Islet of Langerhans (tissue), 1 donor: ENCODE results near the gene OR10S1.
"Not testable (repeated sequence)": the region's sequence is repeated elsewhere in the genome, so short reads cannot be mapped to it uniquely, and the experiment has no call there.

Source experiments
- FAIRE-seq: peaks from one replicate; lab custom pipeline; 2011; peaks lifted over from hg19 to GRCh38; lab: Jason Lieb, UNC

OR10S1 gene

GRCh38 chr11:123977731-123978347, at the start of gene OR10S1:
Gene OR10S1 (minus strand): TSS chr11:123977781. CDS start chr11:123977664, 117 bp downstream.
- no peak for FAIRE-seq

GRCh38 chr11:124026498-124026897, 48.9 kb upstream of the OR10S1 start, which contains the start of gene OR10G8:
Gene OR10G8 (plus strand): TSS chr11:124026798. CDS start chr11:124029623, 2,825 bp downstream.
- no peak for FAIRE-seq

- FAIRE-seq: not testable (repeated sequence)
Measured at GRCh38 chr11:124015837-124016236, 38.3 kb upstream of the OR10S1 start.

GRCh38 chr11:124012697-124013096, 35.1 kb upstream of the OR10S1 start, which contains the start of gene OR10G4:
Gene OR10G4 (plus strand): TSS chr11:124012997. CDS start chr11:124015575, 2,578 bp downstream.
- no peak for FAIRE-seq

GRCh38 chr11:123995119-123995518, 17.5 kb upstream of the OR10S1 start, which contains the start of gene OR10G6:
Gene OR10G6 (minus strand): TSS chr11:123995161. CDS start chr11:123995161, 0 bp downstream.
- no peak for FAIRE-seq

- FAIRE-seq: no peak
Measured at GRCh38 chr11:123979311-123979710, 1.7 kb upstream of the OR10S1 start.

GRCh38 chr11:123976770-123977560, 616 bp downstream of the OR10S1 start:
- no peak for FAIRE-seq

GRCh38 chr11:123973816-123974215, 3.8 kb downstream of the OR10S1 start:
- FAIRE-seq: no peak

GRCh38 chr11:123956752-123957151, 20.8 kb downstream of the OR10S1 start:
- no peak for FAIRE-seq

GRCh38 chr11:123945132-123945531, 32.4 kb downstream of the OR10S1 start:
- no peak for FAIRE-seq

- FAIRE-seq: no peak
Measured at GRCh38 chr11:123943738-123944137, 33.8 kb downstream of the OR10S1 start, which contains the start of gene OR6T1. Gene OR6T1 (minus strand): TSS chr11:123943838. CDS start chr11:123943838, 0 bp downstream.

- FAIRE-seq: no peak
Measured at GRCh38 chr11:123942413-123942812, 35.2 kb downstream of the OR10S1 start.

GRCh38 chr11:123939317-123939716, 38.3 kb downstream of the OR10S1 start, which contains the start of gene OR4D5:
Gene OR4D5 (plus strand): TSS chr11:123939617. CDS start chr11:123939617, 0 bp downstream.
- FAIRE-seq: no peak
